IPS-18a (cell line): Measurements from ENCODE around the gene CCN6.

ENCODE experiments used
- H3K27ac ChIP-seq: one replicate; pipeline ENCODE4 v1.5.1; 2013; ENCODE audit warnings: low read length
- H3K27me3 ChIP-seq: one replicate; pipeline ENCODE4 v1.6.1; 2013; ENCODE audit warnings: mild to moderate bottlenecking, low read length; ENCODE audit not compliant: control insufficient read depth, insufficient read depth
- H3K36me3 ChIP-seq: one replicate; pipeline ENCODE4 v1.6.1; 2013; ENCODE audit warnings: low read depth, low read length; ENCODE audit not compliant: control insufficient read depth
- H3K4me1 ChIP-seq: one replicate; pipeline ENCODE4 v1.6.1; 2013; ENCODE audit warnings: low read depth, low read length; ENCODE audit not compliant: control insufficient read depth
- H3K4me3 ChIP-seq: one replicate; pipeline ENCODE4 v1.5.1; 2013; ENCODE audit warnings: low read length
- H3K9ac ChIP-seq: one replicate; pipeline ENCODE4 v1.6.1; 2013; ENCODE audit warnings: mild to moderate bottlenecking, low read length, moderate library complexity
- H3K9me3 ChIP-seq: one replicate; pipeline ENCODE4 v1.6.1; 2013; ENCODE audit warnings: low read depth, low read length; ENCODE audit not compliant: control insufficient read depth

Gene CCN6

DNA sequence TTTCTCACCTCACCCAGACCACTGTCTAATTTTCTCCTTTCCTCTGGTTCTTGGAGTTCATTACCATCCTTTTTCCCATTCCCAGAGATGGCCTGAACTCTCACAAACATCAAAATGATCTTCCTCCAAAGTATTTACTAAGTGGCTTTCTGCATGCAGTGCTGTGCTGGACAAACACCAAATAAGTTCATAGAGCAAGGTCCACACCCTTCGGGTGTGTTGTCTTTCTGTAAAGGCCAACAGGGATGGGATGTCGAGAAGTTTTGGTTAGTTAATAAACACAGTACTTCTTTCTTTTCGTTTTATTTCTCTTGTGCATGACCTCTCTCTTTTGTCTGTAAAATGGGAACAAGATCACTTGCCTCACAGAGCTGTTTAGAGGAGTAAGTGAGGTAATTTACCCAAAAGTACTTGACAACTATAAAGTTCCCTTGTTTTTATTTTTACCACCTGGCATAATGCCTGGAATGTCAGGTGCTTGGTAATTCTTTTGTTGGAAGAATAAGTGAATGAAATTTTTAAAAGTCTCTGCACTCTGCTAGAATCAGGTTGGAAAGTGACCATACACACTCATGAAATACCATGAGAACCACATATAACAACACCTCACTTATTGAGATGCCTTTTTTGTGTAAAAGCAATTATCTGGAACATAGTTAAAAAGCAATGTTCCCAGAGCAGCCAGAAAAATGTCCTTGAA lies 22.8 kb upstream of the CCN6 start:
- no peak overlapping the region for H3K4me3 ChIP-seq
- no peak overlapping the region for H3K27ac ChIP-seq
- no peaks in the 10 kb centered on the region for H3K36me3 ChIP-seq
- no peaks in the 10 kb centered on the region for H3K27me3 ChIP-seq
- no peaks in the 10 kb centered on the region for H3K9me3 ChIP-seq
- H3K9ac ChIP-seq = no peak overlapping the region
- H3K4me1 ChIP-seq = peaks cover 7% of the 10 kb centered on the region

DNA sequence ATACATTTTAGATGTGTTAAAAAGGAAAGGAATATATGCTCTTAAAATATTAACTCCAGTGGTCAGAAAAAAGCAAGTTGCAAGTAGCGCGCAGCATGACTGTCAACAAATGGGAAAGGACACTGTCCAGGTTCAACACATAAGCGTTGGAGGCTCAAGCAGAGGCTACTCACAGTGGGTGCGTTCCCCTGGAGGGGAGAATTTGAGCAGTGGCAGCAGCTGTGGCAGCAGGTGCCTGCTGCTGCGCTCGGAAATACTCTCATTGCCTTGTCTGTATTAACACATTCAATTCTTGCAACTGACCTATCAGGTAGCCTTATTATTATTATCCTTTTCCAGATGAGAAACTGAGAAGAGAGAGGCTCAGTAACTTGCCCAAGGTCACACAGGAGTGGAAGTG lies 21.9 kb upstream of the CCN6 start:
- Histone ChIP-seq H3K27me3 (no peaks in the 10 kb centered on the region), H3K4me1 (peaks cover 7% of the 10 kb centered on the region), H3K27ac (no peak overlapping the region), H3K9ac (no peak overlapping the region), H3K36me3 (no peaks in the 10 kb centered on the region), H3K9me3 (no peaks in the 10 kb centered on the region), H3K4me3 (no peak overlapping the region)

DNA sequence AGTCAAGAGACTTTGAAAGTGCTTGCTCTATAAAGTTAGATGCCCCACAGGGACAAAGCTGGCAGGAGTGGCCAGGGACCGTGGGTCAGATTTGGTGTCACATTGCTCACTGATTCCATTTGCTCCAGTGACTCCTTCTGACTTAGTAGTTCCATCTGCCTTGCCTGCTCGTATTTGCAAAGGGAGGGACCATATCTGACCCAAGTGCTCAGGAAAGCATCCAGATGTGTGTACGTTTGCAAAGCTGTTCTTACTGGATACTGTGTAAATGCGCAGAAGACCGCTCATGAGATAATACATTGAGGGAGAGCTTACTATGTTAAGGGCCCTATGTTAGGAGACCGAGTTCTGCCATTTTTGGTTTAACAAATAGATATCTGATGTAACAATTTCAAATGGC lies 21.2 kb upstream of the CCN6 start:
- H3K9me3 ChIP-seq = no peaks in the 10 kb centered on the region
- no peak overlapping the region for H3K9ac ChIP-seq
- no peaks in the 10 kb centered on the region for H3K36me3 ChIP-seq
- peaks cover 7% of the 10 kb centered on the region for H3K4me1 ChIP-seq
- no peak overlapping the region for H3K27ac ChIP-seq
- no peaks in the 10 kb centered on the region for H3K27me3 ChIP-seq
- no peak overlapping the region for H3K4me3 ChIP-seq

DNA sequence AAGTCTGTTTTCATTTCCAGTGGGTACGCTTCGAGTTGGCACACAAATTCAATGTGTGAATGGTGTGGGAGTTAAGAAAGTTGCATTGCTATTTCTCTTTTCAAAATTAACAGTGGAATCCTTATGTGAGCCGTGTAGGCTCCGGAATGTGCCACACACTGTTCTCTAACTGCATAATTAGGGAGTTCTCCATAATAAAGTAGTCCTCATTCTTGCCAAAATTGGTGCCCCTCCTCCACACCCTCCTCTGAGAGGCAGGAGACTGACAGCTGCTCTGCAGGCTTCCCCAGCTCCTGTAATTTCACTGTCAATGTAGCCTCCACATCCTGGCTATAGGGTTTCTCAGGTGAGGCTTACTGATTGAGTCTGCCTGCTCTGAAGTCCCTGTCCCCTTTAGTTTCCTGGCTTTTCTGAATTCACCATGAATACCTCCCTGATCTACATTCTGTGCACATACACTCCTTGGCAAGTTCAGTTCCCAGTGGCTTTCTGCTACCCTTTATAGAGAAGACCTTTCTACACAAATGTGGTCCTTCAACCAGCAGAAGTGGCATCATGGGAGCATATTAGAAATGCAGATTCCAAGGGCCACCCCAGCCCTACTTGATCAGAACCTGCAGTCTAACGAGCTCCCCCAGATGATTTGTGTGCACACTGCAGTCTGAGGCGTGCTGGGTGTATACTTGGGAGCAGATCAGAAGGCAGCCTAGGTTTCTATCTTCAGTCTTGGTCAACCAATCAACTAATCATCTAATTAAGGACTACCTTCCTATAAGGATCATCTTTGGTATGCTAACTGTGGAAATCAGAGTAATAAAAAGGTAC lies 19.9 kb upstream of the CCN6 start:
- Histone ChIP-seq H3K9me3 (no peaks in the 10 kb centered on the region), H3K36me3 (no peaks in the 10 kb centered on the region), H3K4me3 (no peak overlapping the region), H3K27me3 (no peaks in the 10 kb centered on the region), H3K27ac (no peak overlapping the region), H3K4me1 (peaks cover 7% of the 10 kb centered on the region), H3K9ac (no peak overlapping the region)

DNA sequence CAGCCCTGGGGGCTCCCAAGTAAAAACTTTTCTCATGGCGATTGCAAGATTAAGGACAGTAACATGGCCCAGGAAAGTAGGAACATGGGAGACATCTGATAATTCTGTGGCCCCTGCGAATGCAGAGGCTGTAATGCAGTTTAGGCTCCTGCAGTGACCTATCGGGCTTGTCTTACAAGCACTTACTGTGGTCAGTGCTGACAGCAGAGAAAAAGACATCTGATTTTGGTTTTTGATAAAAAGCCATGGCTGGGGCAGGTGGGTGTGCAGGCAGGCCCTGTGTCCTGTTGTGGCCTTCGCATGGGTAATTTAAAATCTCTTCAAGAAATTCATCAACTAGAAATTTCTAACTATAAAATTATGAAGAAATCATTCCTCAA lies 19.3 kb upstream of the CCN6 start:
- no peak overlapping the region for H3K27ac ChIP-seq
- no peak overlapping the region for H3K9ac ChIP-seq
- H3K4me1 ChIP-seq = peaks cover 7% of the 10 kb centered on the region
- no peak overlapping the region for H3K4me3 ChIP-seq
- no peaks in the 10 kb centered on the region for H3K9me3 ChIP-seq
- no peaks in the 10 kb centered on the region for H3K27me3 ChIP-seq
- no peaks in the 10 kb centered on the region for H3K36me3 ChIP-seq

DNA sequence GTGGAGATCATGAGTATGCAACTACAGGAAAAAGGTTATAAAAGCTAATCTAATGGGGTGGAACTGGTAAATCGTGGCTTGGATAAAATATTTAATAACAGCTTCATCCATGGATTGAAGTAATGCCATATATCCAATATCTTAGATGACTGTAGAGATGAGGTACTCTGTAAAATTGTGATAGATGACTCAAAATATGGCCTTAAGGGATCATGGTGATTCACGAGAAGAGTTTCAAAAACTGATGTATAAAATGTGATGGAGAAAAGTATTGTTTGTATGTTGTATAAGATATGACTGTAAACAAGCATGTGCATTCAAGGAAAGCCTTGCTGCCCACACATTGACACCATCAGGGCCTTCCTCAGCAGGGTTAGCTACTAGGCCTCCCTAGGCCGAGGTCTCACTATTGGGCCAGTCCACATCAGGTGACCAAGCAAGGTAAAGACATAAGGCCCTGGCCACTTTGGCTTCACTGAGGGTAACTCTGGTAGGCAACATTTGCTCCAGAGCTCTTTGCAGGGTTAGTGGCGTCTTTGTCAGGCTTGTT lies 17.7 kb upstream of the CCN6 start:
- Histone ChIP-seq H3K4me3 (no peak overlapping the region), H3K27ac (no peak overlapping the region), H3K27me3 (no peaks in the 10 kb centered on the region), H3K9me3 (no peaks in the 10 kb centered on the region), H3K36me3 (no peaks in the 10 kb centered on the region), H3K4me1 (peaks cover 7% of the 10 kb centered on the region), H3K9ac (no peak overlapping the region)

DNA sequence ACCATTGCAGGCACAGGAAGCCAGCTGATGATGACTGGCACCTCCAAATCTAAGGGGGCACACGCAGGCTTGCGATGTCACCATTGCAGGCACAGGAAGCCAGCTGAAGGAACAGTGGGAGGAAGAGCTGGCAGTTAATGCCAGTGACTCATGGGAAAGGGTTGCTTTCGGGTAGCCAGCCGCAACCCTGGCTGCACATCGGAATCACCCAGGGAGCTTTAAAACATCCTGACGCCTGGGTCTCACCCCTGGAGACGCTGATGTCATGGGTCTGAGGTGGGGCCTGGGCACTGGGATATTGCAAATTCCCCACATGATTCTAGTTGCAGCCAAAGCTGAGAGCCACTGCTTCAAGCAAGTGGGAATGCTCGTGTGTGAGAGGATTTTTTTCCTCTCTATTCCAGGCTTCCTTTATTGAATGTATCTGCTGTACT lies 16.1 kb upstream of the CCN6 start:
- H3K4me1 ChIP-seq = peaks cover 7% of the 10 kb centered on the region
- no peak overlapping the region for H3K27ac ChIP-seq
- H3K4me3 ChIP-seq = no peak overlapping the region
- H3K36me3 ChIP-seq = no peaks in the 10 kb centered on the region
- H3K9ac ChIP-seq = no peak overlapping the region
- no peaks in the 10 kb centered on the region for H3K27me3 ChIP-seq
- no peaks in the 10 kb centered on the region for H3K9me3 ChIP-seq

DNA sequence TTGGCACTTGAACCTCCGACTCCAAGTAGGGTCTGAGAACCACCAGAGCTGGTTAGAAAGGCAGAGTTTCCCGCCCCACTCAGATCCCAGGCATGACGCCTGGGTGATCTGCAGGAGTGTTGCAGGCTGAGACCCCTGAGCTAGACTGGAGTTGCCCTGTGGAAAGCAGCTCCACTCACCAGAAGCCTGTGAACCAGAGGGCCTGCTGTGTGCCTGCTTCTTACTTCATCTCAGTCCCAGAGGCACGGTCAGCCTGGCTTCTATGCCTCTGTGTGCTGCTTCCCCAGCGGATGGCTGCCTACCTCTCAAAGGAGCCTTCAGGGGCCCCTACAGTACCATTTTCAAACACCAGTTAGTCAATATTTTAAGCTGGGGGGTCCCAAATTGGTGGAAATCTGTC lies 15.6 kb upstream of the CCN6 start:
- Histone ChIP-seq H3K9ac (no peak overlapping the region), H3K27ac (no peak overlapping the region), H3K27me3 (no peaks in the 10 kb centered on the region), H3K36me3 (no peaks in the 10 kb centered on the region), H3K4me3 (no peak overlapping the region), H3K9me3 (no peaks in the 10 kb centered on the region), H3K4me1 (peaks cover 7% of the 10 kb centered on the region)

DNA sequence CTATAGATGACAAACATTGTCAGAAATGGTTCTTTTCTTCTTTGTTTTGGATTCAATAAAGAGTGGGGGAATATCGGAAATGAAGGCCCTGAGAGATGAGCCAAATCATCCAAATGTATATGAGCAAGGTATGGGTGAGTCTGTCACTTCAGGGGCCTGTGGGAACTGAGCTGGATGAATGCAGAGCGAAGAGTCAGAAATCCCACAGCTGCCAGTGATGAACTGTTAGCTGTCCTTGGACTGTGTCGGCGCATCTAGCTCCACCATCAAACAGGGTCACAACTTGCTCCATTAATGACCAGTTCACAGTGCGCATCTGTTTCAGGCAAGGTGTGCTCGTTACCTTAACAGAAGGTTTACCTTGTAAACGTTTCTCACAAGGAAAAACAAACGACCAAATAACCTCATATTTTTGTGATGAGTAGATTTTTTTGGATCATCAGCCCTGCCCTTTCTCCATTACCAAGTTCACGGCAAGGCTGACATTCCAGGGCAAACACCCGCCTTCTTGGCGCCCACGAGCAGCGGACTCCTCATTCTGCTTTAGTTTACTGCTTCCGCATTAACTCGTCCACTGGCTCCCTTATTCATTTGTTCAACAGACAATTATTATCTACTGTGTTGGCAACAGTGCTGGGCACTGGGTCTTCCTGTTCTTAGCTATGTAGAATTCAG lies 15.0 kb upstream of the CCN6 start:
- no peak overlapping the region for H3K4me3 ChIP-seq
- no peaks in the 10 kb centered on the region for H3K27me3 ChIP-seq
- no peaks in the 10 kb centered on the region for H3K36me3 ChIP-seq
- no peaks in the 10 kb centered on the region for H3K9me3 ChIP-seq
- no peak overlapping the region for H3K27ac ChIP-seq
- H3K9ac ChIP-seq = no peak overlapping the region
- peaks cover 3% of the 10 kb centered on the region for H3K4me1 ChIP-seq

DNA sequence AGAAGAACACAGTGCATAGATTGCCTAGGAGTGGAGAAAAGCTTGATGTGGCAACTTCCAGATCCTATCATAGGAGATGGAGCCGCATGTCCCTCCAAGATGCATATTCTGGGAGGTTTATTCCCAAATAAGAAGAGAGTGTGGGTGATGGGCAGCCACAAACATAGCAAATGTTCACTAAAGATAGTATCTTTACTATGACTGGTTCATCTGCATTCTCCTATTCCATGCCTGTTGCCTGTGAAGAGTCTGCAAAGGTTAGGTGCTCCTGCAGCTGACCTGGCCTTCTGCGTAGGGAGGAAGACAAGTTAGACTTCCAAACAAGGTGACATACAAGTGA lies 14.5 kb upstream of the CCN6 start:
- Histone ChIP-seq H3K36me3 (no peaks in the 10 kb centered on the region), H3K4me3 (no peak overlapping the region), H3K9ac (no peak overlapping the region), H3K27me3 (no peaks in the 10 kb centered on the region), H3K4me1 (no peaks in the 10 kb centered on the region), H3K27ac (no peak overlapping the region), H3K9me3 (no peaks in the 10 kb centered on the region)

DNA sequence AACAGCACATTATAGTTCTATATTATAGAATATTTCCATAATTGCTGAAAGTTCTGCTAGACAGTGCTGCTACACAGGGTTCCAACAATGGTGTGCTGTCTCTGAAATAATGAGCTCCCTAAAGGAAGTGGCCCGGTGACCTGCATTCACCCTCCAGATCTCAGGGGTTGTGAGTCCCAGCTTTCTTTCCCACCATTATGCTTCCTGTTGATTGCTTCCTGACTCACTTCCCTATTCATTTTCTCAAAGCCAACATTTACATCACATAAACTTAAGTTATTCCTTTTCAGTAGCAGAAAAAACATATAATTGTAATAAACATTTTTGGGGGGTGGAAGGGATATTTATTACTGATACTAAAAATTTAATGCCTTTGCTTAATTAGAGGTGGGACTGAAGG lies 12.9 kb upstream of the CCN6 start:
- no peaks in the 10 kb centered on the region for H3K36me3 ChIP-seq
- H3K9ac ChIP-seq = no peak overlapping the region
- no peak overlapping the region for H3K4me3 ChIP-seq
- H3K27ac ChIP-seq = no peak overlapping the region
- H3K27me3 ChIP-seq = no peaks in the 10 kb centered on the region
- no peaks in the 10 kb centered on the region for H3K4me1 ChIP-seq
- H3K9me3 ChIP-seq = no peaks in the 10 kb centered on the region
